ENCODE results near the gene MT1B.
"Not testable (repeated sequence)": the region's sequence is repeated elsewhere in the genome, so short reads cannot be mapped to it uniquely, and the experiment has no call there.

Gene MT1B

DNA sequence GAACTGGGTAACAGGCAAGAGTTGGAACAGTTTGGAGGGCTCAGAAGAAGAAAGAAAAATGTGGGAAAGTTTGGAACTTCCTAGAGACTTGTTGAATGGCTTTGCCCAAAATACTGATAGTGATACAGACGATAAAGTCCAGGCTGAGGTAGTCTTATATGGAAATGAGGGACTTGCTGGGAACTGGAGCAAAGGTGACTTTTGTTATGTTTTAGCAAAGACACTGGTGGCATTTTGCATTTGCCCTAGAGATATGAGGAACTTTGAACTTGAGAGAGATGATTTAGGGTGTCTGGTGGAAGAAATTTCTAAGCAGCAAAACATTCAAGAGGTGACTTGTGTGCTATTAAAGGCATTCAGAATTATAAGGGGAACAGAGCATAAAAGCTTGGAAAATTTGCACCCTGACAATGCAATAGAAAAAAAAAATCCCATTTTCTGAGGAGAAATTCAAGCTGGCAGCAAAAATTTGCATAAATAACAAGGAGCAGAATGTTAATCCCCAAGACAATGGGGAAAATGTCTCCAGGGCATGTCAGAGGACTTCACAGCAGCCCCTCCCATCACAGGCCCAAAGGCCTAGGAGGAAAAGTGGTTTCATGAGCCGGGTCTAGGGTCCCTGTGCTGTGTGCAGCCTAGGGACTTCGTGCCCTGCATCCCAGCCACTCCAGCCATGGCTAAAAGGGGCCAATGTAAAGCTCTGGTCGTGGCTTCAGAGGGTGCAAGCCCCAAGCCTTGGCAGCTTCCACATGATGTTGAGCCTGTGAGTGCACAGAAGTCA, 29.8 kb upstream of the MT1B start:
- not testable (repeated sequence) for DNase-seq

DNA sequence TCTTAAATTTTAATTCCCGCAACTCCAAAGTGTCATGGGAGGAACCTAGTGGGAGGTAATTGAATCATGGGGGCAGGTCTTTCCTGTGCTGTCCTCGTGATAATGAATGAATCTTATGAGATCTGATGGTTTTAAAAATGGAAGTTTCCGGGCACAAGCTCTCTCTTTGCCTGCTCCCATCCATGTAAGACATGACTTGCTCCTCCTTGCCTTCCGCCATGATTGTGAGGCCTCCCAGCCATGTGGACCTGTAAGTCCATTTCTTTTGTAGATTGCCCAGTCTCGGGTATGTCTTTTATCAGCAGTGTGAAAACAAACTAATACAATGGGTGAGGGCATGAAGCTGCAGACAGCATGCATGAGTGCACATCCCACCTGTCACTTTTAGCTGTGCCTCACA, 28.5 kb upstream of the MT1B start:
- DNase-seq: not testable (repeated sequence)

DNA sequence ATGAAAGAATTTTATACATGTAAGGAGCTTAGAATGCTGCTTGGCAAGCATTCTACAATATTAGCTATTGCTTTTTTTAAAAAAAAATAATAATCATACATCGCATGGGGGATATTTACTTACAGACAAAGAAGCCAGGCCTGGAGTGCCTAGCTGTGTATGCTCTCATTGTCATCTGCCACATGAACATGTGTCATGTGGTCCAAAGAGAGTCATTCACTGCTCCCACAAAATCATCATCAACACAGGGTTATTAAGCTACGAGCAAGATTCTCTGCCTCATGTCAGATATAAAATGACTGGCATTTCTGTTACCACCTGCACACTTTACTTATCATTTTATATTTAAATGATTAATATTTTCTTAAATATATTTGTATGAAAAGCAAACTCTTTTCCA, 28.0 kb upstream of the MT1B start:
- no peak for DNase-seq

DNA sequence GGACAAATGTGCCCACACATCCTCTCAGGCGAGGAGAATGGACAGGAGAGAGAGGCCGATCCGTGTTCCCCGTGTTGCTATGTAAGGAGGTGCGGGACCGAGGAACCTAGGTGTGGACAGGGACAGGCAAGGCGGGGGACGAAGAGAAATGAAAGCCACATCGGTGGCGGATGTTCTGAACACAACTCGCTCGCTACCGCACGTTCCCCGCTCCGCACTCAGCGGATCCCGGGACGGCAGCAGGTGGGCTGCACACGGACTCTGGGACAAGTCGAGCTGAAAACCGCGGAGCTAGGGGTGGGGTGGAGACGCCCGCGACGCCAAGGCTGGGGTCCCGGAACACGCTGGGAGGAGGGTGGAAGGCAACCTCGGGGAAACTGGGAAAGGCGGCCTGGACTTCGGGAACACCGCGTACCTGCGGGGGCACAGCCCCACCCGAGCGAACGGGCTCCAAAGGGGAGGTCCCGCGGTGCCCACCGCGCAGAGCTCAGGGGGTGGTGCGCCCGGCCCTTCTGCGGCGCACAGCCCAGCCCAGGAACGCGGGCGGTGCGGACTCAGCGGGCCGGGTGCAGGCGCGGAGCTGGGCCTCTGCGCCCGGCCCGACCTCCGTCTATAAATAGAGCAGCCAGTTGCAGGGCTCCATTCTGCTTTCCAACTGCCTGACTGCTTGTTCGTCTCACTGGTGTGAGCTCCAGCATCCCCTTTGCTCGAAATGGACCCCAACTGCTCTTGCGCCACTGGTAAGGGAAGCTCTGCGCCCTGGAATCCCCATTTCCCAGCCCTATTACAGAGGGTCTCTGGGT, 26.3 kb upstream of the MT1B start, which contains the start of gene MT1E:
Gene MT1E (plus strand): TSS at position 642 of the 803 bp plus-strand sequence. CDS start 71 bp downstream, at position 713.
- peak; percentile 68 for DNase-seq

DNA sequence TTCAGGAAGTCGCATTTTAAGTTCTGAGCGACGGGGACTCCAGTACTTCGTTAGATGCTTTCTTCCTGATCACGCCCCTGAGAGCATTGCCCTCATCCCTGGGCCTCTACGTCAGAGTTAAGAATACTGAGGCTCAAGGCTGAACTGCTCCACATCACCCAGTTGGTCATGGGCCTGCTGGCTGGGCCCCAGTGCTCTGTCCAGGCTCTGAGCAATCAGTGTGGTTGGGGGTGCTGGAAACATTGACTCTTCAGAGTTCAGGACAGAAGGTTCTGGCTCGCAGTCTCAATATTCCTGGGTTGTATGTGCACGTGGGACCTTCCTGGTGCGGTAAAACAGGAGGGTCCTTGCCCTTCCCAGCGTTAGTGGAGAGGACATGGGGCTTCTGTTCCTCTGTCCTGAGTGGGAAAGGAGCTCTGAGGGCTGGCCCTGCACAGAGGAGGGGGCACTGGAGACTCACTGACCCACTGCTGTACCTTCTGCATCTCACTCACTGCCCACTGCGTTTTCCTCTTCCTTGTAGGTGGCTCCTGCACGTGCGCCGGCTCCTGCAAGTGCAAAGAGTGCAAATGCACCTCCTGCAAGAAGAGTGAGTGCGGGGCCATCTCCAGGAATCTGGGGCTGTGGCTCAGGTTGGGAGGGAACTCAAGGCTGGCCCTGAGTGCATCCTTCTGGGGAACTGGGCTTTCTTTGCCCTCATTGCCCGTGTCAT, 25.6 kb upstream of the MT1B start:
- DNase-seq: no peak

DNA sequence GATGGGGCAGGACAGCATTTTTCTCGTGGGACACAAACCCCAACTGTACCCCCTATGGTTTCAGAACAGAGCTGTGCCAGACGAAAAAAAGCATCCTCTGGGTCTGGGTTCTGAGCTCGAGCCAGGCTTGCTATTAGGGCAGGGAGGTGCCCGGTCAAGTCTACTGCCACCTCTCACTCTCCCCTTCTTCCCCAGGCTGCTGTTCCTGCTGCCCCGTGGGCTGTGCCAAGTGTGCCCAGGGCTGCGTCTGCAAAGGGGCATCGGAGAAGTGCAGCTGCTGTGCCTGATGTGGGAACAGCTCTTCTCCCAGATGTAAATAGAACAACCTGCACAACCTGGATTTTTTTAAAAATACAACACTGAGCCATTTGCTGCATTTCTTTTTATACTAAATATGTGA, 25.0 kb upstream of the MT1B start:
- DNase-seq: no peak

DNA sequence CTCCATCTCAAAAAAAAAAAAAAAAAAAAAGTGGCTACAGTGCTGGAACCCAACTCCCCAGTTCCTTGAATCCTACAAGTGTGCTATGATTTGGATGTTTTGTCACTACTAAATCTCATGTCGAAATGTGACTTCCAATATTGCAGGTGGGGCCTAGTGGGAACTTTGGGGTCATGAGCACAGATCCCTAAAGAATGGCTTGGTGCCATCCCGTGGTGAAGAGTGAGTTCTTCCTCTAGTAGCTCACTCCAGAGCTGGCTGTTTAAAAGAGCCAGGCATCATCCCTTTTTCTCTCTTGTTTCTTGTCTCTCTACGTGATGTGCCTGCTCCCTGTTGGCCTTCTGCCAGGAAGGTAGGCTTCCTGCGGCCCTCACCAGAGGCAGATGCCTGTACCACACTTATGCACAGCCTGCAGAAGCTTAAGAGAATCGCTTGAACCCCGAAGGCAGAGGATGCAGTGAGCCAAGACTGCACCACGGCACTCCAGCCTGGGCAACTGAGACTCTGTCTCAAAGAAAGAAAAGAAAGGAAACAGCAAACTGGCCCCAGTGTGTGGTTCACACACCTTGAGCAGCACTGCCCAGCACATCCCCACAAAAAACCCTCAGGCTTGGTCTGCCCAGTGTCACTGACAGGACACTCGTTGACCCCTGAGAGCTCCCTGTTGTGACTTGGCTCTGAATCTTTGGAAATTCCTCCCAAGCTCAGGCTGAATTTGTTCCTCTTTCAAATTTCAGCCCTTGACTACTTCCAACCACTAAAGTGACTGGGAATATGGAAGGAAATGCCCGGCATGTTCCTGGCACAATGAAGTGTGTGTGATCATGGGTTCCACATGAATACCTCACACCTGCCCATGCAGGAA, 23.0 kb upstream of the MT1B start:
- no peak for DNase-seq

DNA sequence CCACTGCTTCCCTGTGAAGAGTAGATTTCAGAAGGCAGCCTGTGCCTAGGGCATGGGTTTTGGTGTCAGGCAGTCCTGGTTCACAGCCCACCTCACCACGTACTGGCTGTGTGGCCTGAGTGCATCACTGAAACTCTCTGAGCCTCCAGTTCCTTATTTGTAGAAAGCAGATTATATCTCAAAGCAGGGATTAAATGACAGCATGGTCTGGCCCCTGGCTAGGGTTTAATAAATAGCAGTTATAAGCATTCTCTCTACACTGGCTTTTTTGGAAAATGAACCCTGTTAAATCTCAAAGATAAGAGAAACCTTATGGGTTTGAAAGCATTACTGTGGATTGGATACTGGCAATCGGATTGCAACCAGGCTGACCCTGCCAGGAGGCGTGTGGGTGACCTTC, 22.2 kb upstream of the MT1B start:
- no peak for DNase-seq

DNA sequence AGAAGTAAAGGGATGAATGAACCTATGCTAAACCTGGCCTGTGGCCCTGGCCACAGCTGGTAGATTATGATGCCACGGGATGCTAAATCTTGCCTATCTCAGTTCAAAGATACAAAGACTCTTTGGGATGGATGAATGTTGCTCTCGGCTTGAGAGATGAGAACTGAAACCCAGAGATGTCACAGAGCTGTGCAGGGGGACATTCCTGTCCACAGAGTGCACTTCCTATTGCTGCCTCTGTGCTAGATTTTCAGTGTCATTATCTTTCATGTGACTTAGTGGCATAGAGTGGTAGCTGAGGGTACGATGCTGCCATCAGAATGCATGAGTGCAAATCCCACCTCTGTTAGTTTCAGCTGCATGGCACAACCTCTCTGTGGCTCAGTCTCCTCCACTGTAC, 21.6 kb upstream of the MT1B start:
- no peak for DNase-seq

DNA sequence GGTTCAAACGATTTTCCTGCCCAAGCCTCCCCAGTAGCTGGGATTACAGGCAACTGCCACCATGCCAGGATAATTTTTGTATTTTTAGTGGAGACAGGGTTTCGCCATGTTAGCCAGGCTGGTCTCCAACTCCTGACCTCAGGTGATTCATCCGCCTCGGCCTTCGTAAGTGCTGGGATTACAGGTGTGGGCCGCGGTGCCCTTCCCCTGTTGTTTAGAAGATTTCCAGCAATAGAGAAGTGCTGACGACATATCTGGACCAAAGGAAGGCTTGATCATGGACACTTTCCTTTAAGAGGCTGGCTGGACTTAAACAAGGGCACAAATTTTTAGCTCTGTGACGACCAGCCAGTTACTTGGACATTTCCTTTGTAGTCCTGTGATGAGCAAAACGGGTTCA, 20.5 kb upstream of the MT1B start:
- DNase-seq: no peak

DNA sequence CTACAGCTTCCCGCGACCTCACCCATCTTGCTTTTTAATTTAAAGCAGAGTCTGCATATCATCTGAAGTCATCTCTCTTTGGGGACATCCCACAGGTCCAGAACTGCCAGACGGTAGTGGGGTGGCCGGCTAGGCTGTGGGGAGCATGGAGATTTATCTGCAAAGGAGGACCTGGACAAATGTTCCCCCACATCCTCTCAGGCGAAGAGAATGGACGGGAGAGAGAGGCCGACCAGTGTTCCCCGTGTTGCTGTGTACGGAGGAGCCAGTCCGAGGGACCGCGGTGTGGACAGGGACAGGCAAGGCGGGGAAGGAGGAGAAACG, 19.9 kb upstream of the MT1B start:
- DNase-seq: no peak

DNA sequence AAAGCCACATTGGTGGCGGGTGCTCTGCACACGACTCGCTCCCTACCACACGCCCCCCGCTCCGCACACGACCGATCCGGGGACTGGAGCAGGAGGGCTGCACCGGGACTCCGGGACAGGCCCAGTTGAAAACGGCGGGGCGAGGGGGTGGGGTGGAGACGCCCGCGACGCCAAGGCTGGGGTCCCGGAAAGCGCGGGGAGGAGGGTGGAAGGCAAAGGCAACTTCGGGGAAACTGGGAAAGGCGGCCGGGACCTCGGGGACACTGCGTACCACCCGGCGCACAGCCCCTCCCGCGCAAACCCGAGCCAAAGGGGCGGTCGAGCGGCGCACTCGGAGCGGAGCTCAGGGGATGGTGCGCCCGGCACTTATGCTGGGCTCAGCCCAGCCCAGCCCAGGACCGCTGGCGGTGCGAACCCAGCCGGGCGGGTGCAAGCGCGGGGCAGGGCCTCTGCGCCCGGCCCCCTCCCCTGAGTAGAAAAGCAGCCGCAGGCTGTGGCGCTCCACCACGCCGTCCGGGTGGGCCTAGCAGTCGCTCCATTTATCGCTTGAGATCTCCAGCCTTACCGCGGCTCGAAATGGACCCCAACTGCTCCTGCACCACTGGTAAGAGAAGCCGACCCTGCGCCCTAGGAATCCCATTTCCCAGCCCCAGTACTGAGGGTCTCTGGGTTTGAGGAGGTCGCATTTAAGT, 19.4 kb upstream of the MT1B start, which contains the start of gene MT1M:
Gene MT1M (plus strand): TSS at position 504 of the 692 bp plus-strand sequence. CDS start 73 bp downstream, at position 577.
- peak; percentile 72 for DNase-seq

DNA sequence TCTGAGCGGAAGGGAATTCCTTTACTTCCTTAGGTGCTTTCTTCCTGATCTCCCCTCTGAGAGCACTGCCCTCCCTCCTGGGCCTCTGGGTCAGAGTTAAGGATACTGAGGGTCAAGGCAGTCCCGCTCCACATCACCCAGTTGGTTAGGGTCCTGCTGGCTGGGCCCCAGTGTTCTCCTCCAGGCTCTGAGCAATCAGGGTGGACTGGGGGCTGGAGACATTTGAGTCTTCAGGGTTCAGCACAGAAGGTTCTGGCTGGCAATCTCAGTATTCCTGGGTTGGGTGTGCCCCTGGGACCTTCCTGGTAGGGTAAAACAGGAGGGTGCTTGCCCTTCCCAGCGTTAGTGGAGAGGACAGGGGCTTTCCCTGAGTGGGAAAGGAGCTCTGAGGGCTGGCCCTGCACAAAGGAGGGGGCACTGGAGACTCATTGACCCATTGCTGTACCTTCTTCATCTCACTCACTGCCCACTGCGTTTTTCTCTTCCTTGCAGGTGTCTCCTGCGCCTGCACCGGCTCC, 18.8 kb upstream of the MT1B start:
- DNase-seq: no peak

DNA sequence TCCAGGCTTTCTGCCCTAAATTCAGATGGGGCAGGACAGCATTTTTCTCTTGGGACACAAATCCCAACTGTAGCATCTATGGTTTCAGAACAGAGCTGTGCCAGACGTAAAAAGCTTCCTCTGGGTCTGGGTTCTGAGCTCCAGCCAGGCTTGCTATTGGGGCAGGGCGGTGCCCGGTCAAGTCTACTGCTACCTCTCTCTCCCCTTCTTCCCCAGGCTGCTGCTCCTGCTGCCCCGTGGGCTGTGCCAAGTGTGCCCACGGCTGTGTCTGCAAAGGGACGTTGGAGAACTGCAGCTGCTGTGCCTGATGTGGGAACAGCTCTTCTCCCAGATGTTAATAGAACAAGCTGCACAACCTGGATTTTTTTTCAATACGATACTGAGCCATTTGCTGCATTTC, 18.2 kb upstream of the MT1B start:
- no peak for DNase-seq

DNA sequence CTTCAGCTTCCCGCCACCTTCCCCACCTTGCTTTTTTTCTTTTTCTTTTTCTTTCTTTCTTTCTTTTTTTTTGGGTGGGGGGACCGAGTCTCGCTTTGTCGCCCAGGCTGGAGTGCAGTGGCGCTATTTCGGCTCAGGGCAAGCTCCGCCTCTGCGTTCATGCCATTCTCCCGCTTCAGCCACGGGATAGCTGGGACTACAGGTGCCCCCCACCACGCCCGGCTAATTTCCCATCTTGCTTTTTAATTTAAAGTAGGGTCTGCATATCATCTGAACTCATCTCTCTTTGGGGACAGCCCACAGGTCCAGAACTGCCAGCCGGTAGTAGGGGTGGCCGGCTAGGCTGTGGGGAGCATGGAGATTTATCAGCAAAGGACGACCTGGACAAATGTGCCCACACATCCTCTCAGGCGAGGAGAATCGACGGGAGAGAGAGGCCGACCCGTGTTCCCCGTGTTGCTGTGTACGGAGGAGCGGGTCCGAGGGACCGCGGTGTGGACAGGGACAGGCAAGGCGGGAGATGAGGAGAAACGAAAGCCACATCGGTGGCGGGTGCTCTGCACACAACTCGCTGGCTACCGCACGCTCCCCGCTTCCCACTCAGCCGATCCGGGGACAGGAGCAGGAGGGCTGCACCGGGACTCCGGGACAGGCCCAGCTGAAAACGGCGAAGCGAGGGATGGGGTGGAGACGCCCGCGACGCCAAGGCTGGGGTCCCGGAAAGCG, 16.8 kb upstream of the MT1B start:
- DNase-seq: no peak

DNA sequence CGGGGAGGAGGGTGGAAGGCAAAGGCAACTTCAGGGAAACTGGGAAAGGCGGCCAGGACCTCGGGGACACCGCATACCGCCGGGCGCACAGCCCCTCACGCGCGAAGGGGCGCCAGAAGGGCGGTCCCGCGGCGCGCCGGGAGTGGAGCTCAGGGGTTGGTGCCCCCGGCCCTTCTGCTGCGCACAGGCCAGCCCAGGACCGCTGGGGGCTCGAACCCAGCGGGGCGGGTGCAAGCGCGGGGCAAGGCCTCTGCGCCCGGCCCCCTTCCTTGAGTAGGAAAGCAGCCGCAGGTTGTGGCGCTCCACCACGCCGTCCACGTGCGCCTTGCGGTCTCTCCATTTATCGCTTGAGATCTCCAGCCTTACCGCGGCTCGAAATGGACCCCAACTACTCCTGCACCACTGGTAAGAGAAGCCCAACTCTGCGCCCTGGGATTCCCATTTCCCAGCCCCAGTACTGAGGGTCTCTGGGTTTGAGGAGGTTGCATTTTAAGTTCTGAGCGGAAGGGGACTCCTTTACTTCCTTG, 16.2 kb upstream of the MT1B start:
- no peak for DNase-seq

DNA sequence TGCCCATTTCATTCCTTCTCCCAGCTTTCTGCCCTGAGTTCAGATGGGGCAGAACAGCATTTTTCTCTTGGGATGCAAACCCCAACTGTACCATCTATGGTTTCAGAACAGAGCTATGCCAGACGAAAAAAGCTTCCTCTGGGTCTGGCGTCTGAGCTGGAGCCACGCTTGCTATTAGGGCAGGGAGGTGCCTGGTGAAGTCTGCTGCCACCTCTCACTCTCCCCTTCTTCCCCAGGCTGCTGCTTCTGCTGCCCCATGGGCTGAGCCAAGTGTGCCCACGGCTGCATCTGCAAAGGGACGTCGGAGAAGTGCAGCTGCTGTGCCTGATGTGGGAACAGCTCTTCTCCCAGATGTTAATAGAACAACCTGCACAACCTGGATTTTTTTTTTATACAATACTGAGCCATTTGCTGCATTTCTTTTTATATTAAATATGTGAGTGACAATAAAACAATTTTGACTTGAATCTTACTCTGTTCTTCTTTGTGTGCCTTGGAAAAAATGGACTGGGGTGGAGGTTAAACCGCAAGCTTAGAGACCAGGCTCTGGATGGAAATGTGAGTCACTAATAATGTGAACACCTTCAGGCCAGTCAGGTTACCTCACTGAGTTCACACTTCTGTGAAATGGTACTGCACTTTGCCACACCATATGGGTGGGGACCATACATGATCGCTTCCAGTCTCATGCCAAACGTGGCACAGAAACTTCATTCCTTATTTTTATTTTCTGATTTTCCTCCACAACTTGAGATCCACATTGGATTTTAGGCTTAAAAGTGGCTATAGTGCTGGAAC, 14.9 kb upstream of the MT1B start:
- DNase-seq: no peak

DNA sequence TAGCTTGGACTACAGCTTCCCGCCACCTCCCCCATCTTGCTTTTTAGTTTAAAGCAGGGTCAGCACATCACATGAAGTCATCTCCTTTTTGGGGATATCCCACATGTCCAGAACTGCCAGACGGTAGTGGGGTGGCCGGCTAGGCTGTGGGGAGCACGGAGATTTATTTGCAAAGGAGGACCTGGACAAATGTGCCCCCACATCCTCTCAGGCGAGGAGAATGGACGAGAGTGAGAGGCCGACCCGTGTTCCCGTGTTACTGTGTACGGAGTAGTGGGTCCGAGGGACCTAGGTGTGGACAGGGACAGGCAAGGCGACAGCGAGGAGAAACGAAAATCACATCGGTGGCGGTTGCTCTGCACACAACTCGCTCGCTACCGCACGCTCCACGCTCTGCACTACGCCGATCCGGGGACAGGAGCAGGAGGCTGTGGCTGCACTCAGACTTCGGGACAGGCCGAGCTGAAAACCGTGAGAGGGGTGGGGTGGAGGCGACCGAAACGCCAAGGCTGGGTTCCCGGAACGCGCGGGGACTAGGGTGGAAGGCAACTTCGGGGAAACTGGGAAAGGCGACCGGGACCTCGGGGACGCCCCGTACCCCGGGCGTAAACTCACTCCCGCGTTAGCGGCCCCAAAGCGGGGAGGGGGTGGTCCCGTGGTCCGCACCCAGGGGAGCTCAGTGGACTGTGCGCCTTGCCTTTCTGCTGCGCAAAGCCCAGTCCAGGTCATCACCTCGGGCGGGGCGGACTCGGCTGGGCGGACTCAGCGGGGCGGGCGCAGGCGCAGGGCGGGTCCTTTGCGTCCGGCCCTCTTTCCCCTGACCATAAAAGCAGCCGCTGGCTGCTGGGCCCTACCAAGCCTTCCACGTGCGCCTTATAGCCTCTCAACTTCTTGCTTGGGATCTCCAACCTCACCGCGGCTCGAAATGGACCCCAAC, 13.6 kb upstream of the MT1B start, which contains the start of gene MT1A:
Gene MT1A (plus strand): TSS at position 853 of the 937 bp plus-strand sequence. CDS start 73 bp downstream, at position 926.
- peak; percentile 44 for DNase-seq

DNA sequence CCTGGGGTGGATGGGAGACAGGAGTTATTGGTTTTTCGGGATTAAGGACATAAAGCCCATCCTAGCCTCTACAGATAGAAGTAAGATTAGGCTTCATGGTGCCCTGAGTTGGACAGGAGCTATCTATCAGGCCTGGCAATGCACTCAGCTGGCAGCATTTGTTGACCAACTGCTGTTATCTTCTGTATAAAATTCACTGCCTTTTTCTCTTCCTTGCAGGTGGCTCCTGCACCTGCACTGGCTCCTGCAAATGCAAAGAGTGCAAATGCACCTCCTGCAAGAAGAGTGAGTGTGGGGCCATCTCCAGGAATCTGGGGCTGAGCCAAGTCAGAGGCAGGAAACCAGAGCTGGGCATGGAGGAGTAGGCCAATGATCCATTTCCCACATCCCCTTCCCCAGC, 12.6 kb upstream of the MT1B start:
- no peak for DNase-seq
